Ishikawa (cell line): ENCODE measurements around the gene VTI1A.

Source experiments
- CEBPB ChIP-seq: IDR thresholded peaks from 2 replicates; pipeline ENCODE4 v1.6.1; 2012
- CREB1 ChIP-seq: IDR thresholded peaks from 2 replicates; pipeline ENCODE4 v1.6.1; 2012; ENCODE audit warnings: low read depth
- EGR1 ChIP-seq: IDR thresholded peaks from 2 replicates; pipeline ENCODE4 v1.6.1; 2012
- EP300 ChIP-seq: IDR thresholded peaks from 2 replicates; pipeline ENCODE4 v1.6.1; 2012; ENCODE audit warnings: borderline replicate concordance
- FOXM1 ChIP-seq: IDR thresholded peaks from 2 replicates; pipeline ENCODE4 v1.6.1; 2012; ENCODE audit warnings: low read depth, borderline replicate concordance
- MAX ChIP-seq: IDR thresholded peaks from 2 replicates; pipeline ENCODE4 v1.6.1; 2012
- NFIC ChIP-seq: IDR thresholded peaks from 2 replicates; pipeline ENCODE4 v1.6.1; 2012
- RAD21 ChIP-seq: IDR thresholded peaks from 2 replicates; pipeline ENCODE4 v1.6.1; 2012; ENCODE audit warnings: low read depth
- REST ChIP-seq: IDR thresholded peaks from 2 replicates; pipeline ENCODE4 v1.6.1; 2012; ENCODE audit warnings: low read depth, mild to moderate bottlenecking
- TAF1 ChIP-seq: IDR thresholded peaks from 2 replicates; pipeline ENCODE4 v1.6.1; 2012; ENCODE audit warnings: low read depth, mild to moderate bottlenecking
- TCF12 ChIP-seq: IDR thresholded peaks from 2 replicates; pipeline ENCODE4 v1.6.1; 2012; ENCODE audit warnings: low read depth
- TEAD4 ChIP-seq: IDR thresholded peaks from 2 replicates; pipeline ENCODE4 v1.6.1; 2012
- USF1 ChIP-seq: IDR thresholded peaks from 2 replicates; pipeline ENCODE4 v1.6.1; 2012
- YY1 ChIP-seq: IDR thresholded peaks from 2 replicates; pipeline ENCODE4 v1.6.1; 2012; ENCODE audit warnings: low read depth
- ZBTB7A ChIP-seq: IDR thresholded peaks from 2 replicates; pipeline ENCODE4 v1.6.1; 2012; ENCODE audit warnings: low read depth

Gene VTI1A

GRCh38 chr10:112585126-112585525, 138.1 kb downstream of the VTI1A start:
- no peak for TF ChIP-seq CREB1
- no peak for TF ChIP-seq EP300
- TF ChIP-seq TCF12, result no peak

GRCh38 chr10:112585960-112586359, 138.9 kb downstream of the VTI1A start:
- TF ChIP-seq ZBTB7A (no peak), EP300 (no peak), RAD21 (no peak), TEAD4 (no peak), MAX (no peak), USF1 (no peak), CEBPB (no peak), FOXM1 (no peak), NFIC (no peak), REST (no peak), TCF12 (no peak), CREB1 (no peak), EGR1 (no peak), YY1 (no peak)

- TF ChIP-seq TCF12 (no peak), TEAD4 (0 out of 2 replicates have a peak, but pooled peaks have one; percentile 24)
These were observed 140.7 kb downstream of the VTI1A start for GRCh38 chr10:112587729-112588128.

- no peak for TF ChIP-seq FOXM1
- no peak for TF ChIP-seq ZBTB7A
- TF ChIP-seq NFIC, result no peak
- no peak for TF ChIP-seq TCF12
- TF ChIP-seq TAF1, result no peak
- no peak for TF ChIP-seq CREB1
- no peak for TF ChIP-seq EGR1
- TF ChIP-seq USF1, result no peak
- no peak for TF ChIP-seq CEBPB
- no peak for TF ChIP-seq YY1
- no peak for TF ChIP-seq MAX
- TF ChIP-seq RAD21, result no peak
- TF ChIP-seq REST, result no peak
- TF ChIP-seq TEAD4, result no peak
- TF ChIP-seq EP300, result no peak
These were observed 141.4 kb downstream of the VTI1A start for GRCh38 chr10:112588225-112588990.

GRCh38 chr10:112589081-112589480, 142.1 kb downstream of the VTI1A start:
- no peak for TF ChIP-seq RAD21
- no peak for TF ChIP-seq YY1
- no peak for TF ChIP-seq REST
- TF ChIP-seq EGR1, result no peak
- TF ChIP-seq FOXM1, result no peak
- TF ChIP-seq MAX, result no peak
- TF ChIP-seq EP300, result no peak
- no peak for TF ChIP-seq TCF12
- no peak for TF ChIP-seq TAF1
